Measurements from ENCODE around the gene GREB1. TPM values are rescaled to one million over a fixed set of nuclear protein-coding genes. Genes with fewer than 3 reads are reported as not detected.

The GREB1 gene
- total RNA-seq, 1 experiment from 2014 or later: 6.2 TPM

GRCh38 chr2:11491348-11491933 lies 42.4 kb upstream of the GREB1 start:
- RAD21 ChIA-PET (ENCODE audit: low non-redundant PET in 1 of 2, low total read pairs in 2 of 2, uncharacterized antibody in 2 of 2, unreplicated experiment in 2 of 2): no interaction called here
- ATAC-seq: no peak

More at GRCh38 chr2:11491348-11491933, 42.4 kb upstream of the GREB1 start:
- CTCF ChIA-PET: interaction anchor here (0.8 to 1.5 kb wide), 2 partner anchors 13 to 14 kb away, joined by 3 read pairs; no protein-coding TSS in a partner anchor
- DNase-seq (ENCODE audit: low read depth, low spot score): no peak
- BruUV-seq (replicated peaks): no TSS peak
- no peaks in the 10 kb centered on the region for H3K79me2 ChIP-seq (ENCODE audit: insufficient read depth, low read length)
- no peak for TF ChIP-seq CBX3 (IDR thresholded peaks at IDR 0.05; ENCODE audit: low read depth)
- no peak for TF ChIP-seq SIN3A (IDR thresholded peaks at IDR 0.05; ENCODE audit: low read depth)
- TF ChIP-seq REST (IDR thresholded peaks at IDR 0.05; ENCODE audit: low read depth): no peak
- no peak for TF ChIP-seq CTCF (IDR thresholded peaks at IDR 0.05 in 2 of 3, conservative IDR thresholded peaks at IDR 0.05 in 1 of 3; ENCODE audit: borderline replicate concordance in 1 of 3, insufficient read depth in 1 of 3, low read depth in 2 of 3, low read length in 2 of 3)
- TF ChIP-seq ZBTB33 (IDR thresholded peaks at IDR 0.05; ENCODE audit: extremely low read depth, insufficient replicate concordance, low read length): no peak
- TF ChIP-seq RAD21 (IDR thresholded peaks at IDR 0.05; ENCODE audit: low read depth): no peak
- TF ChIP-seq EGR1 (IDR thresholded peaks at IDR 0.05; ENCODE audit: low read depth): no peak
- TF ChIP-seq SRF (IDR thresholded peaks at IDR 0.05; ENCODE audit: low read depth): no peak
- TF ChIP-seq EZH2phosphoT487 (IDR thresholded peaks at IDR 0.05; ENCODE audit: borderline replicate concordance): no peak
- no peak for TF ChIP-seq EZH2 (IDR thresholded peaks at IDR 0.05)
- no peak for TF ChIP-seq POLR2AphosphoS5 (IDR thresholded peaks at IDR 0.05; ENCODE audit: low read depth, low read length)
- no peak for TF ChIP-seq YY1 (IDR thresholded peaks at IDR 0.05; ENCODE audit: extremely low read depth, insufficient replicate concordance, low read depth, low read length)
- TF ChIP-seq JUND (IDR thresholded peaks at IDR 0.05): no peak
- no peak for TF ChIP-seq CEBPB (IDR thresholded peaks at IDR 0.05; ENCODE audit: low read depth)
- no peaks in the 10 kb centered on the region for H3K4me1 ChIP-seq (ENCODE audit: control insufficient read depth in 1 of 2, insufficient read depth in 2 of 2, low read length in 2 of 2)
- H4K20me1 ChIP-seq (ENCODE audit: insufficient read depth): no peaks in the 10 kb centered on the region
- no peaks in the 10 kb centered on the region for H3K27me3 ChIP-seq (ENCODE audit: insufficient read depth, low read length)
- H3K9me2 ChIP-seq (ENCODE audit: insufficient read depth): no peaks in the 10 kb centered on the region
- no peak overlapping the region for H3K4me3 ChIP-seq (replicated peaks in 1 of 2; ENCODE audit: low read depth in 1 of 2, low read length in 2 of 2)
- no peak overlapping the region for H3K9ac ChIP-seq (ENCODE audit: low read length)
- intact Hi-C loops (cut with micrococcal nuclease): no loop called here
- no peak overlapping the region for H3K27ac ChIP-seq (ENCODE audit: low read depth, low read length)
- H3K9me3 ChIP-seq (ENCODE audit: control insufficient read depth in 1 of 2, insufficient read depth in 1 of 2, low read depth in 1 of 2, low read length in 2 of 2): no peaks in the 10 kb centered on the region
- no peak overlapping the region for H3K4me2 ChIP-seq (ENCODE audit: low read length)
- H3K36me3 ChIP-seq (ENCODE audit: control insufficient read depth in 1 of 2, insufficient read depth in 2 of 2, low read length in 2 of 2): no peaks in the 10 kb centered on the region
- H2AFZ ChIP-seq (ENCODE audit: low read depth, low read length, poor library complexity, severe bottlenecking): no peak overlapping the region
- POLR2A ChIA-PET: no interaction called here
